Endothelial cell of umbilical vein (primary cell): Measurements from ENCODE around the gene MALRD1. TPM values are rescaled to one million over a fixed set of nuclear protein-coding genes. Genes with fewer than 3 reads are reported as not detected.

Experiments
- BruUV-seq: library from RNA; stranded (reverse); fragments of 400-500 nt; replicated peaks from 2 replicates; lab custom pipeline; 2021; lab: Mats Ljungman, UMichigan
- CTCF ChIA-PET: fragments of 300-600, 350-600 bp; sonication (Branson Sonifier 250); formaldehyde crosslinking; loops from one replicate; lab custom pipeline; 2021; ENCODE audit warnings: antibody characterized with exemption, inconsistent platforms; lab: Charles Lee
- POLR2A ChIA-PET: fragments of 300-600, 350-600 bp; sonication (Branson Sonifier 250); formaldehyde crosslinking; loops from one replicate; lab custom pipeline; 2021; ENCODE audit warnings: antibody characterized with exemption, inconsistent platforms; lab: Charles Lee
- DNase-seq: peaks from one replicate; pipeline ENCODE4 v3.0.0-alpha.2; 2011; ENCODE audit warnings: low read depth, low spot score
- FAIRE-seq: peaks from 2 replicates; lab custom pipeline; 2011; peaks lifted over from hg19 to GRCh38; lab: Jason Lieb, UNC
- H2AFZ ChIP-seq: 2 replicates; pipeline ENCODE4 v1.6.0; 2012; ENCODE audit warnings: low read depth, low read length, control low read depth, inconsistent platforms
- H3K27ac ChIP-seq: 2 replicates; pipeline ENCODE4 v1.5.1; 2011; ENCODE audit warnings: low read depth, mild to moderate bottlenecking, control low read depth, low read length, moderate library complexity; ENCODE audit not compliant: insufficient read depth
- H3K27me3 ChIP-seq, 2 experiments: 2 replicates each; pipeline versions ENCODE4 v1.6.0 to v1.6.1; 2011; ENCODE audit warnings: low read length in 2 of 2, mixed read lengths in 1 of 2; ENCODE audit not compliant: control insufficient read depth in 2 of 2, insufficient read depth in 2 of 2
- H3K36me3 ChIP-seq, 2 experiments: 2 replicates in 1 of 2; 3 replicates in 1 of 2; pipeline ENCODE4 v1.5.1; 2011; ENCODE audit warnings: low read length in 2 of 2, mild to moderate bottlenecking in 1 of 2, moderate library complexity in 1 of 2; ENCODE audit not compliant: control insufficient read depth in 2 of 2, insufficient read depth in 2 of 2; ENCODE audit errors: extremely low read depth in 1 of 2
- H3K4me1 ChIP-seq: 3 replicates; pipeline ENCODE4 v1.5.1; 2011; ENCODE audit warnings: mild to moderate bottlenecking, low read length; ENCODE audit not compliant: control insufficient read depth, insufficient read depth; ENCODE audit errors: extremely low read depth
- H3K4me2 ChIP-seq: 2 replicates; pipeline ENCODE4 v1.6.1; 2011; ENCODE audit warnings: low read length, control low read depth, mixed read lengths; ENCODE audit not compliant: insufficient read depth
- H3K4me3 ChIP-seq, 3 experiments: fragments of 200-600 bp in 1 of 3; sonication (generic), shearing (Covaris generic) in 1 of 3; replicated peaks in 1 of 3; 2 replicates each; pipeline ENCODE4 v1.5.1; 2011 to 2016; ENCODE audit warnings: control low read depth in 3 of 3, low read length in 3 of 3, mild to moderate bottlenecking in 2 of 3, inconsistent platforms in 1 of 3, low read depth in 1 of 3, moderate library complexity in 1 of 3; ENCODE audit not compliant: insufficient read depth in 1 of 3
- H3K79me2 ChIP-seq: 2 replicates; pipeline ENCODE4 v1.6.0; 2012; ENCODE audit warnings: low read length, inconsistent platforms; ENCODE audit not compliant: control insufficient read depth, insufficient read depth
- H3K9ac ChIP-seq: replicated peaks from 2 replicates; pipeline ENCODE3; 2011; ENCODE audit warnings: low read length, control low read depth; ENCODE audit not compliant: insufficient read depth; ENCODE audit errors: extremely low read depth
- H3K9me1 ChIP-seq: replicated peaks from 3 replicates; pipeline ENCODE4 v1.6.0; 2011; ENCODE audit warnings: mild to moderate bottlenecking, low read length; ENCODE audit not compliant: control insufficient read depth, insufficient read depth; ENCODE audit errors: extremely low read depth
- H3K9me3 ChIP-seq: replicated peaks from 2 replicates; pipeline ENCODE4 v1.5.1; 2012; ENCODE audit warnings: low read length, inconsistent platforms; ENCODE audit not compliant: control insufficient read depth, insufficient read depth
- H4K20me1 ChIP-seq: replicated peaks from 2 replicates; pipeline ENCODE3; 2011; ENCODE audit warnings: mild to moderate bottlenecking, low read length; ENCODE audit not compliant: control insufficient read depth, insufficient read depth; ENCODE audit errors: extremely low read depth
- EZH2 ChIP-seq: IDR thresholded peaks from 2 replicates; pipeline ENCODE4 v1.6.1; 2012; ENCODE audit warnings: borderline replicate concordance, low read depth, mild to moderate bottlenecking, moderate library complexity, low read length, inconsistent platforms; ENCODE audit not compliant: severe bottlenecking
- FOS ChIP-seq: IDR thresholded peaks from 2 replicates; pipeline ENCODE4 v1.6.1; 2011; ENCODE audit warnings: mild to moderate bottlenecking, low read length, moderate library complexity, borderline replicate concordance; ENCODE audit not compliant: insufficient read depth
- GATA2 ChIP-seq: IDR thresholded peaks from 2 replicates; pipeline ENCODE4 v1.7.0; 2011; ENCODE audit warnings: low read depth, mild to moderate bottlenecking, moderate library complexity, mixed read lengths, low read length; ENCODE audit not compliant: insufficient read length, insufficient read depth
- JUN ChIP-seq: IDR thresholded peaks from 2 replicates; pipeline ENCODE4 v1.6.1; 2011; ENCODE audit warnings: borderline replicate concordance, low read depth; ENCODE audit not compliant: insufficient read length, insufficient read depth
- MYC ChIP-seq: IDR thresholded peaks from one replicate; pipeline ENCODE4 v1.6.1; 2011; ENCODE audit warnings: mild to moderate bottlenecking, low read depth, low read length
- POLR2A ChIP-seq: IDR thresholded peaks from 2 replicates; pipeline ENCODE4 v1.6.1; 2012; ENCODE audit warnings: low read depth, mild to moderate bottlenecking, control low read depth, low read length
- POLR2AphosphoS5 ChIP-seq: IDR thresholded peaks from 2 replicates; pipeline ENCODE4 v1.6.1; 2012; ENCODE audit warnings: low read depth, mild to moderate bottlenecking, control low read depth, low read length, moderate library complexity; ENCODE audit not compliant: insufficient read depth
- dilution Hi-C: fragments of 300-500 bp; cut with MboI; formaldehyde crosslinking; loops from one replicate; pipeline ENCODE4 v1.15.0; 2019; ENCODE audit warnings: low sequenced_read_pairs; ENCODE audit not compliant: extremely low pct_ligation_motif_present
- intact Hi-C: fragments of 100-400 bp; cut with micrococcal nuclease; formaldehyde crosslinking; loops from one replicate; pipeline ENCODE4 v1.10.0; 2022
- polyA plus RNA-seq, 4 experiments: library from polyadenylated mRNA; depleted of rRNA in 3 of 4; stranded (reverse) in 3 of 4; unstranded in 1 of 4; fragments of >200 nt; gene quantifications; 2 replicates each; pipeline versions ENCODE4 v1.2.1 to v1.2.3, GENCODE V29; 2011 to 2012; ENCODE audit warnings: missing spikeins in 1 of 4
- total RNA-seq: library from RNA; stranded (reverse); gene quantifications from 2 replicates; pipeline ENCODE4 v1.2.3, GENCODE V29; 2021
- TF ChIP-seq, protein P1 (sequence below), 2 donors: IDR thresholded peaks; 1 replicate in 1 of 2; 2 replicates in 1 of 2; pipeline ENCODE4 v1.5.1; 2011; ENCODE audit warnings: low read length in 2 of 2, mild to moderate bottlenecking in 2 of 2, moderate library complexity in 2 of 2, control low read depth in 1 of 2, inconsistent platforms in 1 of 2, low read depth in 1 of 2; ENCODE audit not compliant: insufficient read depth in 1 of 2; ENCODE audit errors: extremely low read depth in 1 of 2
- TF ChIP-seq, protein P2 (sequence below): IDR thresholded peaks from 2 replicates; pipeline ENCODE4 v1.6.1; 2011; ENCODE audit not compliant: insufficient read depth, insufficient read length

Gene MALRD1
- total and polyA plus RNA-seq, 2 donors (not counting 3 experiments of a cell fraction or from before 2014, with no cell fraction given): not detected

DNA sequence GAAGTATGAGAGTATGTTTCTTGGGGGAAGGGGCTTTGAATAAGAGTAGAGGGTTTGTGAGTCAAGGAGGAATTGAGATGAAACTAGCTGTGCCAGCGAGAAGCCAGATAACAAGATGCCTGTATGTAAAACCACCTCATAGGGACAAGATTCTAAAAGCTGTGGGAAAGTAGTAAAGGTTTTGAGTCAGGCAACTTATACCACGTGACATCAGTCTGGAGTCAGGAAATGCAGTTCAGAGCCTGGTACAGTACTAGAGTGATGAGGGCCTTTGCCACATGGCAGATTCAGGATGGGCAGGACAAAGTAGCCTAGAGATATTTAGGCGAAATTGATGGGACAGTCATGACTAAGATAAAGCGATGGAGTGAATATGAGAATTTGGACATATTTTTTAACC is 627.5 kb downstream of the MALRD1 start:
- Histone ChIP-seq H4K20me1 (no peaks in the 10 kb centered on the region), H3K9me1 (no peaks in the 10 kb centered on the region), H2AFZ (no peak overlapping the region), H3K4me3 (no peak overlapping the region), H3K27ac (no peak overlapping the region), H3K9ac (no peak overlapping the region), H3K4me2 (no peak overlapping the region), H3K9me3 (no peaks in the 10 kb centered on the region), H3K36me3 (no peaks in the 10 kb centered on the region), H3K27me3 (no peaks in the 10 kb centered on the region), H3K79me2 (no peaks in the 10 kb centered on the region), H3K4me1 (no peaks in the 10 kb centered on the region)
- dilution Hi-C loops (no loop called here), intact Hi-C loops (no loop called here)
- BruUV-seq: no TSS peak
- no peak for FAIRE-seq
- no peak for DNase-seq
- CTCF ChIA-PET: no interaction called here
- POLR2A ChIA-PET: no interaction called here
- TF ChIP-seq EZH2: no peak
- TF ChIP-seq, protein P1, sequence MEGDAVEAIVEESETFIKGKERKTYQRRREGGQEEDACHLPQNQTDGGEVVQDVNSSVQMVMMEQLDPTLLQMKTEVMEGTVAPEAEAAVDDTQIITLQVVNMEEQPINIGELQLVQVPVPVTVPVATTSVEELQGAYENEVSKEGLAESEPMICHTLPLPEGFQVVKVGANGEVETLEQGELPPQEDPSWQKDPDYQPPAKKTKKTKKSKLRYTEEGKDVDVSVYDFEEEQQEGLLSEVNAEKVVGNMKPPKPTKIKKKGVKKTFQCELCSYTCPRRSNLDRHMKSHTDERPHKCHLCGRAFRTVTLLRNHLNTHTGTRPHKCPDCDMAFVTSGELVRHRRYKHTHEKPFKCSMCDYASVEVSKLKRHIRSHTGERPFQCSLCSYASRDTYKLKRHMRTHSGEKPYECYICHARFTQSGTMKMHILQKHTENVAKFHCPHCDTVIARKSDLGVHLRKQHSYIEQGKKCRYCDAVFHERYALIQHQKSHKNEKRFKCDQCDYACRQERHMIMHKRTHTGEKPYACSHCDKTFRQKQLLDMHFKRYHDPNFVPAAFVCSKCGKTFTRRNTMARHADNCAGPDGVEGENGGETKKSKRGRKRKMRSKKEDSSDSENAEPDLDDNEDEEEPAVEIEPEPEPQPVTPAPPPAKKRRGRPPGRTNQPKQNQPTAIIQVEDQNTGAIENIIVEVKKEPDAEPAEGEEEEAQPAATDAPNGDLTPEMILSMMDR (IDR thresholded peaks at IDR 0.05; ENCODE audit: extremely low read depth in 1 of 2, insufficient read depth in 1 of 2, low read depth in 1 of 2, low read length in 2 of 2): no peak
- no peak for TF ChIP-seq JUN
- no peak for TF ChIP-seq FOS
- TF ChIP-seq POLR2A: no peak
- TF ChIP-seq, protein P2, sequence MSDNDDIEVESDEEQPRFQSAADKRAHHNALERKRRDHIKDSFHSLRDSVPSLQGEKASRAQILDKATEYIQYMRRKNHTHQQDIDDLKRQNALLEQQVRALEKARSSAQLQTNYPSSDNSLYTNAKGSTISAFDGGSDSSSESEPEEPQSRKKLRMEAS: no peak
- no peak for TF ChIP-seq POLR2AphosphoS5
- no peak for TF ChIP-seq GATA2
- no peak for TF ChIP-seq MYC
